Measurements from ENCODE around the gene ADARB2.
"Not testable (repeated sequence)": the region's sequence is repeated elsewhere in the genome, so short reads cannot be mapped to it uniquely, and the experiment has no call there.

The ADARB2 gene

DNA sequence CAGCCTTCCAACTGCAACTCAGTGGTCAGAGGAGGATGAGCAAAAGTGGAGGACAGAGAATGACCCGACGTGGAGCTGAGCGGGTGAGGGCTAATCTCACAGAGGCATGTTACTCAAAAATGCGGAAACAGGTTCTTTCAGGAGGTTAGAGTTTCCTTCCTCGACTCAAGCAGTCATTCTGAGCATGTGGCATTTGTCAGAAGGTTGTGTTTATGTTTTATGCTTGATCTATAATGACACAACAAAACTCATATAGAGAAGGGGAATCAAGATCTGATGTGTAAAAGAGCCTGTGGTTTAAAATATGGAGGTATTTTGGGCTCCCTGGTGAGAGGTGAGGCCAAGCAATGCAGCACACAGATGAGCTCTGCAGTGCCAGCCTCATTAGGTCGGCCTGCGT lies 311.4 kb downstream of the ADARB2 start:
- no peak for DNase-seq (ENCODE audit: low read depth)

- DNase-seq (ENCODE audit: low read depth) = no peak
These were observed 312.7 kb downstream of the ADARB2 start for GRCh38 chr10:1424648-1425047.

GRCh38 chr10:1423676-1424253 lies 313.6 kb downstream of the ADARB2 start:
- no peak for DNase-seq (ENCODE audit: low read depth)

GRCh38 chr10:1422275-1422674 lies 315.1 kb downstream of the ADARB2 start:
- no peak for DNase-seq (ENCODE audit: low read depth)

- peak; percentile 9 for DNase-seq (ENCODE audit: low read depth)
These were observed 316.5 kb downstream of the ADARB2 start for GRCh38 chr10:1420661-1421362.

GRCh38 chr10:1419796-1420610 lies 317.3 kb downstream of the ADARB2 start:
- DNase-seq (ENCODE audit: low read depth) = no peak

- DNase-seq (ENCODE audit: low read depth) = no peak
These were observed 319.2 kb downstream of the ADARB2 start for GRCh38 chr10:1418031-1418550.

GRCh38 chr10:1417574-1417973 lies 319.8 kb downstream of the ADARB2 start:
- DNase-seq (ENCODE audit: low read depth) = no peak

- no peak for DNase-seq (ENCODE audit: low read depth)
These were observed 320.8 kb downstream of the ADARB2 start for GRCh38 chr10:1416456-1417037.

DNA sequence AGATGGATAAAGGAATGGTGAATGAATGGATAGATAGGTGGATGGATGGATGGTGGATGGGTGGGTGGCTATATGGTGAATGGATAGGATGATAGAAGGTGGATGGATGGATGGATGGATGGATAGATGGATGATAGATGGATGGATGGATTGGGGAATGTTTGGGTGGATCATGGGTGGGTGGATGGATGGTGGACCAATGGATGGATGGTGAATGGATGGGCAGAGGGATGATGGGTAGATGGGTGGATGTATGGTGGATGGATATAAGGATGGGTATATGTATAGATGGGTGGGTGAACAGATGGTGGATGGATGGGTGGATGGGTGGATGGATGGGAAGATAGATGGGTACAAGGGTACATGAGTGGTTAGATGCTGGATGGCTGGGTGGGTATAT lies 322.4 kb downstream of the ADARB2 start:
- no peak for DNase-seq (ENCODE audit: low read depth)

DNA sequence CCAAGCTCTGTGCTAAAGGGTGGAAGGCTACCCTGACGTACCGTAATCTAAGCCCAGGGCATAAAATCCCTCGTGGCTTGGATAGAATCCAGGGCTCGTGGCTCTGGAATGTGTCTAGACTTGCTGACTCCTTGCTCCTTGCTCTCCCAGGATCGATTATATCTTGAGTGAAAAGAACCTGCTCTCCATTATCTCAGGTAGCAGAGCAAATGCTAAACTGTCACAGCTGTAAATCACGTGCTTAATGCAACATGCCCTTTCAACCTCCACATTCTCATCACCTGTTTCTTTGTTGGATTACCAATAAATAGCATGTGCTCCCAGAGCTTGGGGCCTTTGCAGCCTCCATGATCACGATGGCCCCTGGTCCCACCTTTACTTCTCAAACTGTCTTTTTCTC lies 323.0 kb downstream of the ADARB2 start:
- DNase-seq (ENCODE audit: low read depth) = not testable (repeated sequence)

- DNase-seq (ENCODE audit: low read depth) = no peak
These were observed 323.5 kb downstream of the ADARB2 start for GRCh38 chr10:1413823-1414222.

- no peak for DNase-seq (ENCODE audit: low read depth)
These were observed 324.1 kb downstream of the ADARB2 start for GRCh38 chr10:1413256-1413655.

GRCh38 chr10:1412531-1413189 lies 324.7 kb downstream of the ADARB2 start:
- DNase-seq (ENCODE audit: low read depth) = no peak

- no peak for DNase-seq (ENCODE audit: low read depth)
These were observed 325.4 kb downstream of the ADARB2 start for GRCh38 chr10:1411956-1412355.

DNA sequence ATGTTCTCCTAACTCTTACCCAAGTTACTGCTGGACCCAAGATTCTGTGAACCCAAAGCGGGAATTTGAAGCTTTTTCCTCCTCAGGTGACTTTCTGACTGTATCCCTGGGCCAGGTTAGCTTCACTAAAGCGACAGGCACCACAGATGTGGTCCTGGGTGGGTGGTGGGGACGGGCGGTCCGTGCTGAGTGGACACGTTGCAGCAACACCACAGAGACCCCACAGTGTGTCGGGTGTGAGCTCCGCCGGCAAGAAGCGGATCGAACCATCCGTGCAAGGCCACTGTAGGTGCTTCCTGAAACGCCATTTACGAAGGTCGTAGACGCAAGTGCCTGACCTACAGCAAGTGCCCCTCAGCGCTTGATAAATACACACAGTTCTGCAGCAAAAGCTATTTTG lies 325.9 kb downstream of the ADARB2 start:
- DNase-seq (ENCODE audit: low read depth) = no peak

GRCh38 chr10:1410469-1411395 lies 326.6 kb downstream of the ADARB2 start:
- DNase-seq (ENCODE audit: low read depth) = no peak

GRCh38 chr10:1410032-1410431 lies 327.3 kb downstream of the ADARB2 start:
- no peak for DNase-seq (ENCODE audit: low read depth)

DNA sequence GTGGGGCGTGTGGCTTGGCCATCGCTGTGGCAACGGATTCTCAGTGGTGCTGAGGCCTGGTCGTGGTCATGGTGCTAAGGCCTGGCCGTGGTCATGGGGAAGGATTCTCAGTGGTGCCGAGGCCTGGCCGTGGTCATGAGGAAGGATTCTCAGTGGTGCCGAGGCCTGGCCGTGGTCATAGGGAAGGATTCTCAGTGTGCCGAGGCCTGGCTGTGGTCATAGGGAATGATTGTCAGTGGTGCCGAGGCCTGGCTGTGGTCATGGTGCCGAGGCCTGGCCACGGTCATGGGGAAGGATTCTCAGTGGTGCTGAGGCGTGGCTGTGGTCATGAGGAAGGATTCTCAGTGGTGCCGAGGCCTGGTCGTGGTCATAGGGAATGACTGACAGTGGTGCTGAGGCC lies 327.9 kb downstream of the ADARB2 start:
- no peak for DNase-seq (ENCODE audit: low read depth)

DNA sequence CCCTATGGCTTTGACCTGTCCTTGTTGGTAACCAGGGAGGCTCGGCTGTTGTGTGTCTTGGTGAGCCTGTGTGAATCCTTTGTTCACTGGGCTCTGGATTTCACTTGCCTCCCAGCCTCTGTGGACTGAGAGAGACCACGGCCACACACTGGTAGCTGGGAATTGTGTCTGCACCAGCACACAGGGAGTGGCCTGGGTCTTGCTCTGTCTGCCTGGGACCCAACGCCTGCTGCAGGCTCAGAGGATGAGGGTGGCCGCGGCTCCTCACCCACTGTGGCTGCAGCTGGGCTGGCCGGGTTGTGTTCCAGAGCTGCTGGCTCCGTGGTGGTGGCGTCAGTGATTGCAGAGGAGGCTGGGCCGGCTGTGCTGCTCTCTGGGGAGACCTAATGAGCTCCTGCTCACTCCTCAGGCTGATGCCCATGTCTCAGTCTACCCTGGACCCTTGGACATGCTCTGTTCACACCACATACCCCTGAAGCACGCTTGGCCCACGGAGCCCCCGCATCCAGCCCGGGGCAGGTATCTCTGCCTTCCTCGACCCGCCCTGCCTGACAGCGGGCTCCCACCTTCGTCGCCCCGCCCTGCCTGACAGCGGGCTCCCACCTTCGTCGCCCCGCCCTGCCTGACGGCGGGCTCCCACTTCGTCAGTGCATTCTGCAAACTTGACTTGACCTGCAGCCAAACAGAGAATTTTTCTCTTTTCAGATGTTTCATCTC lies 328.5 kb downstream of the ADARB2 start:
- DNase-seq (ENCODE audit: low read depth) = no peak

Data from activated gamma-delta T cell treated with anti-CD3 and anti-CD28 coated beads, Interleukin-2, amount 50 U/mL, for 16 hours (primary cell).